SK-N-MC (cell line): ENCODE measurements around the gene ATP5ME.

ENCODE experiments used
- DNase-seq: peaks from one replicate; pipeline ENCODE4 v3.0.0-alpha.2; 2011; ENCODE audit warnings: low read depth, low spot score
- H3K27ac ChIP-seq: fragments of 200-600 bp; sonication (generic); 2 replicates; pipeline ENCODE4 v1.5.1; 2016; ENCODE audit warnings: mixed run types
- H3K36me3 ChIP-seq: fragments of 200-600 bp; sonication (generic); 2 replicates; pipeline ENCODE4 v1.6.1; 2017; ENCODE audit warnings: antibody characterized with exemption, low read length, mixed read lengths; ENCODE audit not compliant: insufficient read depth
- H3K4me3 ChIP-seq: fragments of 200-600 bp; sonication (generic); 2 replicates; pipeline ENCODE4 v1.5.1; 2016
- H3K9ac ChIP-seq: fragments of 200-600 bp; sonication (generic); 2 replicates; pipeline ENCODE4 v1.8.0; 2017; ENCODE audit warnings: mixed run types, mixed read lengths; ENCODE audit not compliant: insufficient read length
- H3K9me3 ChIP-seq: fragments of 200-600 bp; sonication (generic); 2 replicates; pipeline ENCODE4 v1.6.1; 2017; ENCODE audit warnings: low read depth, mild to moderate bottlenecking, antibody characterized with exemption, low read length, moderate library complexity, mixed read lengths
- EZH2 ChIP-seq: fragments of 200-600 bp; sonication (generic); IDR thresholded peaks from one replicate; pipeline ENCODE4 v1.6.1; 2017; ENCODE audit warnings: antibody characterized with exemption
- FOXP2 ChIP-seq: optimal IDR thresholded peaks from 2 replicates; pipeline ENCODE3; 2011; ENCODE audit warnings: mild to moderate bottlenecking, moderate library complexity; ENCODE audit not compliant: insufficient read depth; ENCODE audit errors: extremely low read length, control extremely low read depth
- POLR2AphosphoS5 ChIP-seq: IDR thresholded peaks from 2 replicates; pipeline ENCODE4 v1.6.1; 2012; ENCODE audit warnings: mild to moderate bottlenecking, low read depth, low read length, borderline replicate concordance

ATP5ME gene

DNA sequence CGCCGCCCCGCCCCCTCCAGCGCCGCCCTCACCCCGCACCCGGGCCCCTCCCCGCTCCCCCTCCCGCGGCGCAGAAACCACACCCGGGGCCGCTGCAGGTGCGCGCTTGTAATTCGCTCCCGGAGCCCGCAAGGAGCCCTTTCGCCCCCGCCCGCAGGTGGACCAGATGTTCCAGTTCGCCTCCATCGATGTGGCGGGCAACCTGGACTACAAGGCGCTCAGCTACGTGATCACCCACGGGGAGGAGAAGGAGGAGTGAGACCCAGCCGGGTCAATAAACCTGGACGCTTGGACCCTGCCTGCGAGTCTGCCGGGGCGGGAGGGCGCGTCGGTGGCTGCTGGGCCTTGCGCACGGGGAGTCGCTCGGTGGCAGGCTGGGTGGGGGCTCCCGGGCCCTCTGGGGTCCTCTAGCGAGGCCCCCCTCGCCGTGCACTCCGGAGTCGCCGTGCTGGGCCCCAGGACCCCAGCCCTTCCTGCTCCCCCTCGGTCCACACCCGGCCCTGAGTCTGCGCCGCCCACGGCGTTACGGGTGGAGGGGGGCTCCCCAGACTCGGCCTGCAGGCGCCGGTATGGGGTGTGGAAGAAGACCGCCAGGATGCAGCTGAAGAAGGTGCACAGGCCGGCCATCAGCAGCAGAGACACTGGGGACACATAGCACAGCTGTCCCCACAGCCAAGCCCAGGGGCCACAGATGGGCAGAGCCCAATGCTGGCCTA lies 7.8 kb upstream of the ATP5ME start:
- Histone ChIP-seq H3K36me3 (no peaks in the 10 kb centered on the region), H3K9me3 (no peaks in the 10 kb centered on the region), H3K9ac (no peak overlapping the region), H3K27ac (no peak overlapping the region), H3K4me3 (no peak overlapping the region)
- DNase-seq: no peak
- TF ChIP-seq FOXP2 (no peak), POLR2AphosphoS5 (no peak), EZH2 (no peak)

- Histone ChIP-seq H3K36me3 (no peaks in the 10 kb centered on the region), H3K9me3 (no peaks in the 10 kb centered on the region), H3K27ac (no peak overlapping the region), H3K4me3 (no peak overlapping the region), H3K9ac (no peak overlapping the region)
- TF ChIP-seq POLR2AphosphoS5 (no peak; the same call in 1 of the 2 replicates), FOXP2 (no peak), EZH2 (no peak)
- DNase-seq: no peak
Measured at GRCh38 chr4:680928-681645, 7.0 kb upstream of the ATP5ME start.

DNA sequence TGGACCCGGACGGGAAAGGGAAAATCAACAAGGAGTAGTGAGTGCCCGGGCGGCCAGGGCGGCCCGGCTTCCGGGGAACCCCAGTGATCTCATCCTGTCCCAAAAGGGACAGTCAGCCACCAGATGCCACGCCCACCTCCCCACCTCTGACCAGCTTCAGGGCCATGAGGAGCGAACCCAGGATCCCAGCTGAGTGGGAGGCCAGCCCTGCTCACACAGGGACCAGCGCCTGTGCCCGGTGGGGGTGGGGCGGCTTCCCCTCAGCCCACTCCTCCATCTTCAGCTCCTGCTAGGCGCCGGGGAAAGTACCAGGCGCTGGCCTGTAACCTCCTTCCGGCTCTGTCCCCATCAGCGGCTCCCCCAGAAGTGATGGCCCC lies 6.5 kb upstream of the ATP5ME start:
- no peak overlapping the region for H3K9ac ChIP-seq
- no peak overlapping the region for H3K4me3 ChIP-seq
- no peaks in the 10 kb centered on the region for H3K36me3 ChIP-seq
- no peak overlapping the region for H3K27ac ChIP-seq
- no peak for DNase-seq
- no peak for TF ChIP-seq POLR2AphosphoS5
- TF ChIP-seq FOXP2: no peak
- TF ChIP-seq EZH2: no peak
- H3K9me3 ChIP-seq: no peaks in the 10 kb centered on the region

DNA sequence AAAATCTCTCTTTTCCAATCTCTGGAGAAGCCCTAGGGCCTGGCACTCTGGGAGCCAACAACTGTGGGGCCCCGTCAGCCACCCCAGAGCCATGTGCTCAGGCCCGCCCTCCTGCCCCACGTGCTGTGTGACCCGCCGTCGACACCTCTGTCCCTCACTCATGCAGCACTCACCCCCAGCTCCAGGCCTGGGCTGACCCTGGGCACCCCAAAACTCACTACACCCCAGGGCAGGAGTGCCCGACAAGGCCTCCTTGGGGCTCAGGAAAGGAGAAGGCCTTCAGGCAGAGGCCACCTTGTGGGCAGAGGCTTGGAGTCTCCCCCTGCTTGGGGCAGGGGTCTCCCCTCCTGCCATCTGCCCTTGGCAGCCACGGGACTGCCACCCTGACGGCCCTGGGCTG lies 6.0 kb upstream of the ATP5ME start:
- Histone ChIP-seq H3K27ac (no peak overlapping the region), H3K4me3 (no peak overlapping the region)

DNA sequence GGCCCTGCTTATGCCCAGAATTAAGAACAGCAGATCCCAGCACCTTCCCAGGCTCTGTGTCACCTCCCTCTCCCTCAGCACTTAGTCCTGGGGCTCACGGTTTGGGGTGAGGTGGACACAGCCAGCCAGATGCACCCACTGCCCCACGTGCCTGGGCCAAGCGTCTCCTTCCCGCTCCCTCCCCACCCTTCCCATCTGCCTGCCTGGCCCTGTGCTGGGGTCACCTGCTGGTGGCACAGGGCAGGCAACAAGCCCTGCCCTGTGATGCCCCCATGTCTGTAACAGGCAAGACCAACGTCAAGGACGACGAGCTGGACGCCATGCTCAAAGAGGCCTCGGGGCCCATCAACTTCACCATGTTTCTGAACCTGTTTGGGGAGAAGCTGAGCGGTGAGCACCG lies 5.6 kb upstream of the ATP5ME start:
- H3K9ac ChIP-seq: no peak overlapping the region
- no peak overlapping the region for H3K27ac ChIP-seq
- TF ChIP-seq POLR2AphosphoS5: no peak
- no peak for TF ChIP-seq EZH2
- TF ChIP-seq FOXP2: no peak
- no peak for DNase-seq
- H3K4me3 ChIP-seq: no peak overlapping the region
- H3K36me3 ChIP-seq: no peaks in the 10 kb centered on the region
- no peaks in the 10 kb centered on the region for H3K9me3 ChIP-seq

More for the DNA sequence above, 6.0 kb upstream of the ATP5ME start:
- no peaks in the 10 kb centered on the region for H3K36me3 ChIP-seq
- DNase-seq: no peak
- no peak for TF ChIP-seq POLR2AphosphoS5
- no peak for TF ChIP-seq EZH2
- no peak for TF ChIP-seq FOXP2
- no peaks in the 10 kb centered on the region for H3K9me3 ChIP-seq
- no peak overlapping the region for H3K9ac ChIP-seq

DNA sequence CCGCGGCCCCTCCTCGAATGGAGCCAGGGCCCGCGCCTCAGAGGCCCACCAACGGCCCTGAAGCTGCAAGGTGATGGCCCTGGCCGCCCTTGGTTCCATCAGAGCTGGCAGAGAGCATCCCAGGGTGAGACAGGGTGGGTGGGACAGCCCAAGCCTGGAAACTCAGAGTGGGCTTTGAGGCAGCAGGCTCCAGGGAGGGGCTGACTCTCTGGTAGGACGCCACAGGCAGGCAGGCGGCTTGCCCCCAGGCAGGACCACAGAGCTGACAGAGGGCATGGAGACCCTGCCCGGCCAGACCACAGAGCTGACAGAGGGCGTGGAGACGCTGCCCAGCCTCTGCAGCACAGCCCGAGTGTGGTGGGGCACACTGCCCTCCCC lies 5.0 kb upstream of the ATP5ME start:
- Histone ChIP-seq H3K9ac (no peak overlapping the region), H3K27ac (no peak overlapping the region), H3K4me3 (no peak overlapping the region), H3K36me3 (no peaks in the 10 kb centered on the region), H3K9me3 (no peaks in the 10 kb centered on the region)
- DNase-seq: no peak
- TF ChIP-seq EZH2: no peak
- no peak for TF ChIP-seq POLR2AphosphoS5
- no peak for TF ChIP-seq FOXP2

- Histone ChIP-seq H3K9ac (no peak overlapping the region), H3K27ac (no peak overlapping the region), H3K36me3 (no peaks in the 10 kb centered on the region), H3K4me3 (no peak overlapping the region), H3K9me3 (no peaks in the 10 kb centered on the region)
- TF ChIP-seq POLR2AphosphoS5 (no peak), EZH2 (no peak), FOXP2 (no peak)
- DNase-seq: no peak
Measured at GRCh38 chr4:678331-679103, 4.4 kb upstream of the ATP5ME start.

DNA sequence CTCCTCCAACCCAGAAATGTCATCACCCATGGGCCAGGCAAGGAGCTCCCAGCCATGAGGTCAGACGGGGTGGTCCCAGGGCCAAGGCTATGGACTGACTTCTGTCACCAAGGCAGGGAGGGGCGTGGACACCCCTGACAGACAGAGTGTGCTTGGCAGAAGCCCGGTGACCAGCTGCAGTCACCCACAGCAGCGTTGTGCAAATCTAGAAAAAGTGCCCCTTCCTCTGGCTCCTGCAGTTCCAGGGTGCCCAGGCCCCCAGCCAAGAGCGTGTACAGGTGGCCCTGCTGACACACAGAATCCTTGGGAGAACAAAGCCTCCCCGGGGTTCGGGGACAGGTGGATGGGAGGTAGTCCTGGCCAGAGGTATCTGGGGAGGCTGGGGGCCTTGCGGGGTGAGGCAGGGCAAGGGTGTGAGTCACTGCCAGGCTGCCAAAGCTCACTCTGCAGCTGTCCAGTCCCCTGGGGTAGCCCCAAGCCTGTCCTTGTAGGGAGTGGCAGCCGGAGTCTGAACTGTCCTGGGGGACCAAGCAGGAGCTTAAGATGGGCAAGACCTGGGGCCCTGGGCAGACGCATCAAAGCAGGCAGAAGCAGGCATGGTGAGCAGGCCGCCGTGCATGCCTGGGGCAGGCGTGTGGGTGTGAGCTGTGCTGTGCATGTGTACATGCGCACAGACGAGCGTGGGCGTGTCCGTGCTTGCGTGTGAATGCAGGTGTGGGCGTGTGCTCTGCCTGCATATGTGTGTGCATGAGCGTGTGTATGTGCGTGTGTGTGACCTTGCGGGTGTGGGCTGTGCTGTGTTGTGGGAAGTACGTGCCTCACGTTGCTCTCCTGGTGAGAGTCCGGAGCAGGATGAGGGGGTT lies 3.6 kb upstream of the ATP5ME start:
- Histone ChIP-seq H3K4me3 (no peak overlapping the region), H3K9ac (no peak overlapping the region), H3K27ac (no peak overlapping the region), H3K36me3 (peaks cover 5% of the 10 kb centered on the region), H3K9me3 (no peaks in the 10 kb centered on the region)
- no peak for DNase-seq
- TF ChIP-seq POLR2AphosphoS5: no peak
- TF ChIP-seq FOXP2: no peak
